ENCODE measurements around the gene COLGALT1.

Gene COLGALT1

DNA sequence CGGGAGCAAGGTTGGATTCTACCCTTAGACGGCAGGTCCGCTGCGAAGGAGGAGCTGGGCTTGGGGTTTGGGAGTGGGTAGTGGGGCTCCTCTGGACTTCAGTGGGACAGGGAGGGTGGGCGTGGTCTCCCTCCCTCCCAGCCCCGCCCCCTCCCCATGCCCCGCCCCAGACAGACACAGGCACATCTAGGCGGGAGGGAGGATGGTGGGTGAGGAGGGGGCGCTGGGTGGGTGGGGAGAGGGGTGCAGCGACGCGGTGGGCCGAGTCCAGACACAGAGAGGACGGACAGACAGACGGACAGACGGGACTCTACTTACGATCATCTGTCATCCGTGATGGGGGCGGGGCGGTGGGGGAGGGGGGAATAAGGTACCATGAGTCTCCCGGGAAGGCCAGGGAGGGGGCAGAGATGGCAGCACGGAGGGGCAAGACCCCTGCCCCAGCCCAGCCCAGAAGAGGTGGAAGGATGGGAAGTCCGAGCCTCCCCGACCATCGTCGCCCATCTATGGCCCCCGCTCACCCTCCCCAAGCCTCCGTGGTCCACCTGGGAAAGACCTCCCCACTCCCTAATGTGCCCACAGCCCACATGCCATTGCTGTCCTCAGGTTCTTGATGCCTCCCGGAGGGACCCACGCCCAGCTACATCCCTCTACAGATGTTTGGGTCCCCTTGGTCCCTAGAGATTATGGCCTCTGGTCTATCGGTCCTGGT lies 67.9 kb downstream of the COLGALT1 start:
- DNase-seq (ENCODE audit: low read depth in 2 of 2), result no peak

DNA sequence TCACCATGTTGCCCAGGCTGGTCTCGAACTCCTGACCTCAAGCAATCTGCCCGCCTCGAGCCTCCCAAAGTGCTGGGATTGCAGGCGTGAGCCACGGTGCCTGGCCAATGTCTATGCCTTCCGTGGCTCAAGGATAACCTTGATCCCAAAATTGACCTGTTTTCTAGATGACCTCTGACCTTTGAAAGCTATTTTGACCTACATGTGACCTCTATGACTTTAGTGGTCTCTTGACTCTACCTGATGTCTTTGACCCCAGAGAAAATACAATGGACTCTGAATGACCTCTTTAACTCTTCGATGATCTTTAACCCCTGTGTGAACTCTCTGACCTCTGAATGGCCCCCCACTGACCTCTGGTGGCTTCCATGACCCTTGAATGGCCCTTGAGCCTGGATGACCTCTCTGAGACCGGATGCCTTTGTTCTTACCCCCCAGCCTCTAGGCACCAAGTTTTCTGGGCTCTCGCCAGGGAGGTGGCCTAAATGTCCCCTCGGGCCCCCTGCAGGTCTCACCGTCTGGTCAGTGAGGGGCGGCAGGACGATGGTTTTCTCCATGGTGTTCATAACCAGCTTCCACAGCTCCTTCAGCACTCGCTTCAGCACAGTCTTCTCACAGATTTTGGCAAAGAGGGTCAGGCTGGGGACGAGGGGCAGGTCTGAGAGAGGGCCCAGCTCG lies 69.0 kb downstream of the COLGALT1 start:
- no peak for DNase-seq (ENCODE audit: low read depth in 2 of 2)

DNA sequence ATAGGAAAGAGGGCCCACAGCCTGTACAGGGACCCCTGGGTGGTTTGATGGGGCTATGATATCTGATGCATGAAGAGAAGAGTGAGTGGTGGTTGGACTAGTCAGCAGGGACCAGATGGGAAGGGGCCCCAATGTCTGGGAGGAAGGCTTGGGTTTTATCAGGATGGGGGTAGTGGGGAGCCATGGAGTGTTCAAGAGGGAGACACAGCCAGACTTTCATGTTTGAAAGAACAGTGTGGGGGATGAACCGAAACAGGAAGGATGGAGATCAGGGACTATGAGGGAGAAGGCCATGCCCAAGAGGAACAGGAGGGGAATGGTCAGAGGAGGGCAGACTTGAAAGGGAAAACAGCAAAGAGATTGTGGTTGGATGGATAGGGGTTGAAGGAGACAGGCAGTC lies 69.6 kb downstream of the COLGALT1 start:
- DNase-seq (ENCODE audit: low read depth in 2 of 2), result no peak

DNA sequence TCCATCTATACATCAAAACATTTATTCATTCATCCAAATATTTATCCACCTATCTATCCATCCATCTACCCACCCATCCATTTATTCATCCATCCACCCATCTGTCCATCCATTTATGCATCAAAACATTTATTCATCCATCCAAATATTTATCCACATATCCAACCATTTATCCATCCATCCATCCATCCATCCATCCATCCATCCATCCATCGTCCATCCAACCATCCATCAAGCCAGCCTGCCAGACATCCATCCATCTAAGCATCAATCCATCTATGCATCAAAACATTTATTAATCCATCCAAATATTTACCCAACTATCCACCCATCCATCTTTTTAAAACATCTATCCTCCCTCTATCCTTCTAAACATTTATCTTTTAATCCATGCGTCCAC lies 70.5 kb downstream of the COLGALT1 start:
- no peak for DNase-seq (ENCODE audit: low read depth in 2 of 2)

DNA sequence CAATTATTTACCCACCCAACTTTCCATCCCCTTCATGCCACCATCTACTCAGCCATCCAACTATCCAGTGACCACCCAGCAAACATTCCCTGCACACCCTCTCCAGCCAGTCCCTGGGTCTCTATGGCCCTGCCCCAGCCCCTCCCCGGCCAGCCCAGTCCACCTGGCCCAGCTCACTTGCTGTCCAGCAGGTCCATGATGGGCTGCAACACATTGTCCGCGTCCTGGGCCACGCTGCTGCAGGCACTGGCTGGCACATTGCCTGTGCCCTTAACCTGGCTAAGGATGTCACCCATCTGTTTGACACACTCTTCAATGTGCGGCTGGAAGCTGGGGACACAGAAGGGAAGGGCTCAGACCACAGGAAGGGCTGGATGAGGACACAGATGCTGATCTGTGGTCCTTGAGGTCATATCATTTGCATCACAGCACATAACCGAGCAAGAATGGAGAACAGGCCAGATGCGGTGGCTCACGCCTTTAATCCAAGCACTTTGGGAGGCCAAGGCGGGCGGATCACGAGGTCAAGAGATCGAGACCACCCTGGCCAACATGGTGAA lies 71.1 kb downstream of the COLGALT1 start:
- DNase-seq (ENCODE audit: low read depth in 2 of 2), result no peak

DNA sequence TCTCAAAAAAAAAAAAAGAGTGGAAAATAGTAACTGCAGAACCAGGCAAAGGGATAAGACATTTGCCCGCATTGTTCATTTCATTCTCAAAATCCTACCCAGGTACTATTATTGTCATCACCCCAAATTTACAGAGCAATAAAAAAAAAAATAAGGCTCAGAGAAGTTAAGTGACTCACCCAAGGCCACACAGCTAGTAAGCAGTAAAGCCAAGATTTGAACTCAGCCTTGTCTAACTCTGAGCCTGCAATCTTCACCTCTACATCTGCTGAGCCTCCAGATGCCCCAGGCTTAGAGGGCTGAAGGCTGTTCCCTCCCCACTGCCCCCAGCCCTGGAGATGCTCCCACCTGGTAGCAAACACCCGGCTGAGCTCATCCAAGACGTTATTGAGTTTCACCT lies 71.7 kb downstream of the COLGALT1 start:
- no peak for DNase-seq (ENCODE audit: low read depth in 2 of 2)

DNA sequence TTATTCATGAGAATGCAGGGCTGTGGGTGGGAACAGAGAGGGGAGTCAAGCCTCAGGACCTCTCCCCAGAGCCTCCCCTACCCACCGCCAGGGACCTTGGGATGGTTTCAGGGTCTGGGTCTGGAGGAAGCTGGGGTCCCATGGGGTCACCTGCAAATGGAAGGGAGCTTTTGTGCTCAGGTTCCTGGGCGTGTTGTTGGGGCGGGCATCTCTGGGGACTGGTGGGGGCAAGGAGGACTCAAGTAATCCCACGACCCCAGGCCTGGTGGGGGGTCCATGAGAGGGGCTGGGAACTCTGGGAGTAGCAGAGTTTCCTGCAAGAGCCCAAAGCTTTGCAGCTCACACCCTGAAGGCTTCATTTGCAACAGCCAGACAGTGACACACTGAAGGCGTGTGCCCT lies 72.5 kb downstream of the COLGALT1 start:
- no peak for DNase-seq (ENCODE audit: low read depth in 2 of 2)

DNA sequence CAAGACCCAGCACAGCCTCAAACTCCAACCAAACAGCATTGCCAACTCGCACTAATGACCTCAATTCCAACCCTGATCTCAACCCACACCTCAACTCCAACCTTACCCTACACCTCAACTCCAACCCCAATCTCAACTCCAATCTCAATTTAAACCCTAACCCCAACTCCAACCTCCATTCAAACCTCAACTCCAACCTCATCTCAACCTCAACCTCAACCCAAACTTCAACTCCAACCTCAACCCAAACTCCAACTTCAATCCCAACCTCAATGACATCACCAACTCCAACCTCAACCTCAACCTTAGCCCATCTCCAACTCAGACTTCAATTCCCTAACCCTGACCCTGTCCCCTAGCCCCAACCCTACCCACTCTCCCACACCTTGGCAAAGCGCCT lies 74.3 kb downstream of the COLGALT1 start:
- no peak for DNase-seq (ENCODE audit: low read depth in 2 of 2)

DNA sequence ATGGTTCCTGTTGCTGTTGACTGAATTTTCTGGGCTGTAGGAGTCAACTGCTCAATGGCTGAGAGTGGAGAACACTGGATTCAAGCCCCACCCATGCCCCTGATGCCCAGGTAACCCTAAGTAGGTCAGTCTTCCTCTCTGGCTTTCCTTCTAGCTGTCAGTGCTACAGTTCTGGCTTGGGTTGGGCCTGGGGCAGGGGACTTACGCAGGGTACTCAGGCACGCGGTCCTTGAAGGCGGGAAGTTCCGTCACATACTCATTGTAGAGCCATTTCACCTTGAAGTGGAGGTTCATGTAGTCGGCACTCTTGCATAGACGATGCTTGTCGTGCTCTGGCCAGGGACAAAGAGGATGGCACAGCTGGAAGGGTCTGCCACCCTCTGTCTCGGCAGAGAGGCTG lies 77.1 kb downstream of the COLGALT1 start:
- no peak for DNase-seq (ENCODE audit: low read depth in 2 of 2)
